ENCODE results near the gene CCDC24. TPM values are rescaled to one million over a fixed set of nuclear protein-coding genes. Genes with fewer than 3 reads are reported as not detected.

CCDC24 gene
- total and polyA plus RNA-seq, 2 of the 13 experiments (the other 11 are each of a cell fraction or from before 2014, with no cell fraction given): 1.4 to 2.9 TPM

GRCh38 chr1:43944860-43945259, 46.5 kb upstream of the CCDC24 start:
- Histone ChIP-seq H3K4me1 (ENCODE audit: insufficient read depth, low read length) (peaks cover 27% of the 10 kb centered on the region), H3K27me3 (ENCODE audit: control insufficient read depth in 1 of 2, insufficient read depth in 2 of 2, low read length in 2 of 2) (no peaks in the 10 kb centered on the region; a peak in 1 of 5 replicates), H3K9ac (ENCODE audit: insufficient read depth, low read depth, low read length) (no peak overlapping the region), H3K4me2 (ENCODE audit: low read depth, low read length) (no peak overlapping the region; the same call in 1 of the 2 replicates), H3K79me2 (ENCODE audit: insufficient read depth, low read length) (peaks cover 11% of the 10 kb centered on the region), H3K4me3 (replicated peaks in 1 of 3; ENCODE audit: insufficient read depth in 1 of 3, low read depth in 2 of 3, low read length in 3 of 3) (no peak overlapping the region), H3K36me3 (replicated peaks in 1 of 2; ENCODE audit: control insufficient read depth in 1 of 2, insufficient read depth in 2 of 2, low read length in 2 of 2) (no peaks in the 10 kb centered on the region), H3K27ac (ENCODE audit: extremely low read length, insufficient read depth, low read length) (no peak overlapping the region), H3K9me3 (ENCODE audit: low read length) (no peaks in the 10 kb centered on the region), H2AFZ (ENCODE audit: low read length) (no peak overlapping the region), H4K20me1 (ENCODE audit: insufficient read depth, low read length) (no peaks in the 10 kb centered on the region)
- ChIA-PET CTCF (ENCODE audit: low intra/inter-chr PET ratio, low total read pairs) (no interaction called here), POLR2A (interaction anchor here (3.8 kb wide), 1 partner anchor 30 kb away, joined by 15 read pairs; the partner anchor contains the start of gene ATP6V0B)
- in situ Hi-C loops (cut with HindIII; ENCODE audit: extremely low pct_ligation_motif_present, low pct_unique_long_range_greater_than_20kb) (no loop called here), intact Hi-C loops (cut with micrococcal nuclease; ENCODE audit: unreplicated experiment) (loop anchor here (5.0 kb wide), 1 partner anchor 238 kb away; the partner anchor contains the start of gene ST3GAL3)
- FAIRE-seq (no peak), ATAC-seq (no peak), DNase-seq (ENCODE audit: low spot score) (no peak)
- 100% methylated on average over 1 of the region's 1 CpG for WGBS (ENCODE audit: low lambda C conversion rate)
- no peak for TF ChIP-seq NR2F2 (IDR thresholded peaks at IDR 0.05; ENCODE audit: borderline replicate concordance, low read depth)
- no peak for TF ChIP-seq MZF1 (CRISPR knock-in tag; IDR thresholded peaks at IDR 0.05; ENCODE audit: borderline replicate concordance)
- no peak for TF ChIP-seq ZNF3 (CRISPR knock-in tag; IDR thresholded peaks at IDR 0.05)
- no peak for TF ChIP-seq E2F1 (CRISPR knock-in tag; IDR thresholded peaks at IDR 0.05)
- no peak for TF ChIP-seq ZNF274 (CRISPR knock-in tag; IDR thresholded peaks at IDR 0.05)
- no peak for TF ChIP-seq SRSF9 (IDR thresholded peaks at IDR 0.05; ENCODE audit: borderline replicate concordance, insufficient read depth, low read depth, low read length, poor library complexity, severe bottlenecking)
- TF ChIP-seq BRD4 (CRISPR knock-in tag; IDR thresholded peaks at IDR 0.05): no peak
- TF ChIP-seq ARID2 (CRISPR knock-in tag; IDR thresholded peaks at IDR 0.05; ENCODE audit: borderline replicate concordance): no peak
- TF ChIP-seq ZNF142 (CRISPR knock-in tag; IDR thresholded peaks at IDR 0.05): no peak
- no TSS peak for BruUV-seq (replicated peaks)

Data from HepG2 (cell line).